HL-60 (cell line): ENCODE measurements around the gene HERC4.

Experiments
- GABPA ChIP-seq: IDR thresholded peaks from 2 replicates; pipeline ENCODE4 v1.6.1; 2012; ENCODE audit warnings: low read depth
- POLR2AphosphoS5 ChIP-seq: IDR thresholded peaks from 2 replicates; pipeline ENCODE4 v1.6.1; 2012; ENCODE audit warnings: low read depth
- SPI1 ChIP-seq: IDR thresholded peaks from 2 replicates; pipeline ENCODE4 v1.6.1; 2012; ENCODE audit warnings: low read depth, mild to moderate bottlenecking, borderline replicate concordance
- TF ChIP-seq, protein P1 (sequence below): IDR thresholded peaks from one replicate; pipeline ENCODE4 v1.5.1; 2011; ENCODE audit warnings: low read length, control low read depth, inconsistent platforms; ENCODE audit not compliant: insufficient read depth
- TF ChIP-seq, protein P2 (sequence below): IDR thresholded peaks from 2 replicates; pipeline ENCODE4 v1.6.1; 2012; ENCODE audit warnings: low read depth; ENCODE audit not compliant: insufficient replicate concordance

- TF ChIP-seq, protein P1, sequence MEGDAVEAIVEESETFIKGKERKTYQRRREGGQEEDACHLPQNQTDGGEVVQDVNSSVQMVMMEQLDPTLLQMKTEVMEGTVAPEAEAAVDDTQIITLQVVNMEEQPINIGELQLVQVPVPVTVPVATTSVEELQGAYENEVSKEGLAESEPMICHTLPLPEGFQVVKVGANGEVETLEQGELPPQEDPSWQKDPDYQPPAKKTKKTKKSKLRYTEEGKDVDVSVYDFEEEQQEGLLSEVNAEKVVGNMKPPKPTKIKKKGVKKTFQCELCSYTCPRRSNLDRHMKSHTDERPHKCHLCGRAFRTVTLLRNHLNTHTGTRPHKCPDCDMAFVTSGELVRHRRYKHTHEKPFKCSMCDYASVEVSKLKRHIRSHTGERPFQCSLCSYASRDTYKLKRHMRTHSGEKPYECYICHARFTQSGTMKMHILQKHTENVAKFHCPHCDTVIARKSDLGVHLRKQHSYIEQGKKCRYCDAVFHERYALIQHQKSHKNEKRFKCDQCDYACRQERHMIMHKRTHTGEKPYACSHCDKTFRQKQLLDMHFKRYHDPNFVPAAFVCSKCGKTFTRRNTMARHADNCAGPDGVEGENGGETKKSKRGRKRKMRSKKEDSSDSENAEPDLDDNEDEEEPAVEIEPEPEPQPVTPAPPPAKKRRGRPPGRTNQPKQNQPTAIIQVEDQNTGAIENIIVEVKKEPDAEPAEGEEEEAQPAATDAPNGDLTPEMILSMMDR = no peak
- TF ChIP-seq POLR2AphosphoS5 (no peak), SPI1 (no peak), GABPA (no peak)
- TF ChIP-seq, protein P2, sequence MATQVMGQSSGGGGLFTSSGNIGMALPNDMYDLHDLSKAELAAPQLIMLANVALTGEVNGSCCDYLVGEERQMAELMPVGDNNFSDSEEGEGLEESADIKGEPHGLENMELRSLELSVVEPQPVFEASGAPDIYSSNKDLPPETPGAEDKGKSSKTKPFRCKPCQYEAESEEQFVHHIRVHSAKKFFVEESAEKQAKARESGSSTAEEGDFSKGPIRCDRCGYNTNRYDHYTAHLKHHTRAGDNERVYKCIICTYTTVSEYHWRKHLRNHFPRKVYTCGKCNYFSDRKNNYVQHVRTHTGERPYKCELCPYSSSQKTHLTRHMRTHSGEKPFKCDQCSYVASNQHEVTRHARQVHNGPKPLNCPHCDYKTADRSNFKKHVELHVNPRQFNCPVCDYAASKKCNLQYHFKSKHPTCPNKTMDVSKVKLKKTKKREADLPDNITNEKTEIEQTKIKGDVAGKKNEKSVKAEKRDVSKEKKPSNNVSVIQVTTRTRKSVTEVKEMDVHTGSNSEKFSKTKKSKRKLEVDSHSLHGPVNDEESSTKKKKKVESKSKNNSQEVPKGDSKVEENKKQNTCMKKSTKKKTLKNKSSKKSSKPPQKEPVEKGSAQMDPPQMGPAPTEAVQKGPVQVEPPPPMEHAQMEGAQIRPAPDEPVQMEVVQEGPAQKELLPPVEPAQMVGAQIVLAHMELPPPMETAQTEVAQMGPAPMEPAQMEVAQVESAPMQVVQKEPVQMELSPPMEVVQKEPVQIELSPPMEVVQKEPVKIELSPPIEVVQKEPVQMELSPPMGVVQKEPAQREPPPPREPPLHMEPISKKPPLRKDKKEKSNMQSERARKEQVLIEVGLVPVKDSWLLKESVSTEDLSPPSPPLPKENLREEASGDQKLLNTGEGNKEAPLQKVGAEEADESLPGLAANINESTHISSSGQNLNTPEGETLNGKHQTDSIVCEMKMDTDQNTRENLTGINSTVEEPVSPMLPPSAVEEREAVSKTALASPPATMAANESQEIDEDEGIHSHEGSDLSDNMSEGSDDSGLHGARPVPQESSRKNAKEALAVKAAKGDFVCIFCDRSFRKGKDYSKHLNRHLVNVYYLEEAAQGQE = no peak
Measured at GRCh38 chr10:68124718-68125117, 49.6 kb upstream of the HERC4 start.
